ENCODE results near the gene C9orf50.
"Not testable (repeated sequence)": the region's sequence is repeated elsewhere in the genome, so short reads cannot be mapped to it uniquely, and the experiment has no call there.

Gene C9orf50

DNA sequence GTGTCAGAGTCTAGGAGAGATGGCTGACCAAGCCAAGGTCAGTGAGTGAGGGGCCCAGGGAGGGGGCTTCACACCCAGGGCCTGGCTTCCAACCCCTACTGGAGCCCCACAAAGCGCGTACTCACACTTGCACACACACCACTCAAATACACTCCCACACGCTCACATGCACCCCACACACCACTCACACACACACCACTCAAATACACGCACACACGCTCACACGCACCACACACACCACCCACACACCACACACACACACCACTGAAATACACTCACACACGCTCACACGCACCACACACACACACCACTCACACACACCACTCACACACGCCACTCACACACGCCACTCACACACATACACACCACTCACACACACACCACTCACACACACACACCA is 26.7 kb upstream of the C9orf50 start:
- no peak for DNase-seq

DNA sequence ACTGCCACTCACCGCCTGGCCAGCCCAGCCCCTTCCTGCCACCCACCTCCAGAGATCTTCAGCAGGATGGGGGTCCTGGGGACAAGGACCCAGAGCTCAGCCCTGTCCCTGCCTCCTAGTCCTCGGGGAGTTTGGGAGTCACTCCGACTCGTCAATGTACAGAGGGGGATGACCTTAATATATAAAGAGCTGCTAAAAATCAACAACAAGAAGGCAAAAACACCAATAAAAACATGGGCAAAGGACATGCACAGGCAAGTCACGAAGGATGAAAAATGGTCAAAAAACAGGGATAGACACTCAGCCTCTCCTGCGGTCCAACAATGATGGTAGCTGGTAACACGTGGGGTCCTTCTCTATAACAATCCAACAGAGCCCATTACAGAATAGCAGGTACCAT is 25.8 kb upstream of the C9orf50 start:
- no peak for DNase-seq

DNA sequence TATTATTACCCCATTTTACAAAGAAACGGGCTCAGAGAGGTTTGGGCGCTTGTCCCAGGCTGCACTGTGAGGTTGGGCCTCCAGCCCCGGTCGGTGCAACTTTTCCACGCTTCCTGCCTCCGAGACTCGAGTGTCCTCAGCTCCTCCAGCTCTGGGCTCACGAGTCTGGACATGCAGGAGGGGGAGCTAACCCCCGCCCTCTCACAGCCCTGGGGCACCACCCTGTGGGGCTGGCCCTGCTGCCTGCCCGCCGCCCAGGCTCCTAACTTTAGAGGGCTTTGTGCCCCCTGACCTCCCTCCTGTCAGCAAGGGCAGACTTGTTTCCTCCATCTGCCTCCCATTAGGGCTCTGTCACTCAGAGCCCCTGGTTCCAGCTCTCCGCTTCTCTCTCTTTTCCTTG is 25.4 kb upstream of the C9orf50 start:
- no peak for DNase-seq

DNA sequence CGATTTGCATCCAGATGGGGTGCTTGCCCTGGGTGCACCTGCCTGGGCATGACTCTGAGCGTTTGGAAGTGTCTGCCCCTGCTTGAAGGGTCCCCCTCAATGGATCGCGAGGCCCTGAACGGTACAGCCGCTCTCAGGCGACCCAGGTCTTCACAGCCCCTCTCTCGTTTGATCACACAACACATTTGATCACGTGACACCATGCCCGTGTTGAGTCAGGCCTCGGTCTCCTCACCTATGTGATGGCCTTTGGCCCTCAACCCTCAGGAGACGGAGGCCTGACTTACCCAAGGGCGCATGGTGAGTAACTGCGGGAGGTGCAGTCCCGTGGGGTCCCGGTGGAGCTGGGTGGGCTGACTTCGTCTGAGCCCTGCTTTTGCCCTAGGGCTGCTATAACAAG is 24.0 kb upstream of the C9orf50 start:
- no peak for DNase-seq

DNA sequence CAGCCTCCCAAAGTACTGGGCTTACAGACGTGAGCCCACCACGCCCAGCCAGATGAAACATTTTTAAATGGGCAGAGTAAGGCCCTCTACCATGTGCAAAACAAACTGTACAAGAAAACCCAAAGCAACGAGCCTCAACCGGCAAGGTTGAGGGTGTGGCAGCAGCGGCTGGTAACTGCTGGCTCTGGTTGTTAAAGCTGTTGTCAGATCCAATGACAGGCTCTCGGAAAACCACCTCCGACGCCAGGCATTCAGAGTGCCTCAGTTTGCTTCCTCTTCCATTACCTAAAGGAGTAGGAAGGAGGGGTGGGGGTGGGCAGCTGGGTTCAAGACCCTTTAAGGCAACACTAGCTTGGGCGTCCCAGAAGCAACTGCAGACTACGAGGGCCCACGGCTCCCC is 23.5 kb upstream of the C9orf50 start:
- no peak for DNase-seq

DNA sequence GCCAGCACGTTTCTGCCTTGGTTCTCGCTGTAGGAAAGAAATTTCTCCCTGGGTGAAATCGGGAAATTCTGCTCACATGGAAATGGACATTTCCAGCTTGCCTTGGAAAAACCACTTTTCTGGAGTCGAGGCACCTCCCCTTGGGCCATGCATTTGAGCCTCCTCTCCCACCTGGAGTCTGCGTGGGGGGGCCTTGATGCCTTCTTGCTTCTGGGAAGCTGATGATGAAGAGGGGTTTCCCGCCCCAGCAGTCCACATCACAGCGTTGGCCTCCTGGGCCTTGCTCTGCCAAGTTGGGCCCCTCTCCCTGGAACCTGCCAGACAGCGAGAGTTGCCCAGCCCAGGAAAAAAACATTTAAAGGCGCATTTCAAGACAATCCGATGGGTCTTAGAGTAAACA is 22.8 kb upstream of the C9orf50 start:
- no peak for DNase-seq

DNA sequence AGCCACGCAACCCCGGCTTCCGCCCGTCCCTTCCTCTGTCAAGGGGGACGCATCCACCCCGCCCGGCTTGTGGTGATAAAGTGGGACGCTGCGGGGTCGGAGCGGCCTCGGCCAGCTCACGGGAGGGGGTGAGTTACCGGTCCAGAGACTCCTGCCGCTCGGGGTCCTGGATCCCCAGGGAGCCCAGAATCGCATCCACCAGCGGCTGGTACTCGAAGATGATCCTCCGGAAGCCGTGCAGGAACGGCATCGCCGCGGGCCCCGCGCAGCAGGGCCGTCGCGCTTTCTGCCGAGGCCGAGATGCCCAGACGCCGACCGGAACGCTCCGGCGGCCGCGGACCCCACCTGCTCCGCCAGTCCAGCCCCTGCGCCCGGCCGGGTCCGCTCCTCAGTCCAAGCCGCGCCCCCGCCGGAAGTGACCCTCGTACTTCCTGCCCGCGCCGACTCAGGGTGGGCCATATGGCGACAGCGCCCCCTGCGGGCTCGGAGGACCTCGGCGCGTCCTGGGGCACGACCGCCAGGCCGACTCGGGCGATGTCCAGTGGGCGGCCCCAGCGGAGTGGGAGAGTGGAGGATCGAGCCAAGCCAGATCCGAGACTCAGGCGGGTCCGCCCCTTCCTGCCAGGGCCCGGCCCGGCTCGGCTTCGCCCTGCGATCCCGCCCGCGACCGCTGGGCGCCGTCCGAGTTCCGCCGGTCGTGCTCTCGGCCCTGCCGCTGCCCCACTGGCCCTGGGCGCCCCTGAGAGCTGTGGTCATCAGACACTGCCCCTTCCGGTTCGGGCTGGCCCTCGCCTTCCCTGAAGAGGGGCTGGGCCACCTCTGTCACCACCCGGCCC is 21.1 kb upstream of the C9orf50 start, which contains the start of gene ASB6:
TSS of gene ASB6 (minus strand) at position 402 of the 836 bp plus-strand sequence. CDS start at position 250, 152 bp downstream.
- DNase-seq: peak; percentile 91

DNA sequence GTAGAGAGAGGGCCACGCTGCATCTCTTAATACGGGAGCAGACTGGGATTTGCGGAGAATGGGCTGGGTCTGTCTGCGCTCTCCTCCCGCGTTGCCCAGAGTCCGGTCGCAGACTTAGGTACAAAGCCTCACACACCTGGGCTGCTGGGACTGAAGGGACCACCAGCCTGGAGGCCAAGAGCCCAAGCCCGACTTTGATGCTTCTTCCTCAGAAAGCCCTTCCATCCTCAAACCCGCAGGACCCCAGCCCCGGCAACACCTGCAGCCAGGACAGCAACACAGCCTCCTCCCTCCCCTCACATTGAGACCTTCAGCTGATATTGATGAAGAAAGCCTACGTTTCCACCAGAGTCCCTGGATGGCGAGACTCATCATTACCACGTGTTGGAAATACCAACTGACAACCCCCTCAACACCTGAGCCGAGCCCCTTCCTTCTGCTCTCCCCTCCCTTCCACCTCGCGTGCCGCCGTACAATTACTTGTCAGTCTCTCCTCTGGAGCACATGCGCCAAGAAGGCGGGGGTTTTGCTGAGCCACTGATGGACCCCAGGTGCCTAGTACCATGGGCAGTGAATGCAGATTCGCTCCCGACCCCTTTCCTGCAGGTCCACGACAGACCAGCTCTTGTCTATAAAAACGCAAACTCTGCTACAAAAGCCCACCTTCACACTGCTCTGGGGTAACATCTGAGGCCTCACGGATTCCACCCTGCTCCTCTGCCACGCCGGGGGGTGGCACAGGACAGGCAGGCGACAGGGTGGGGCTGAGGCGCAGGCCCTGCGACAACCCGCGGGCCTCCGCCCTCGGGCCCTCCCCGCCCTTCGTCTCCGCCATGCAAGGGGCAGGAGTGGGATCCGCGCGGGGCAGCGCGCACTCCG is 20.2 kb upstream of the C9orf50 start:
- DNase-seq: no peak

DNA sequence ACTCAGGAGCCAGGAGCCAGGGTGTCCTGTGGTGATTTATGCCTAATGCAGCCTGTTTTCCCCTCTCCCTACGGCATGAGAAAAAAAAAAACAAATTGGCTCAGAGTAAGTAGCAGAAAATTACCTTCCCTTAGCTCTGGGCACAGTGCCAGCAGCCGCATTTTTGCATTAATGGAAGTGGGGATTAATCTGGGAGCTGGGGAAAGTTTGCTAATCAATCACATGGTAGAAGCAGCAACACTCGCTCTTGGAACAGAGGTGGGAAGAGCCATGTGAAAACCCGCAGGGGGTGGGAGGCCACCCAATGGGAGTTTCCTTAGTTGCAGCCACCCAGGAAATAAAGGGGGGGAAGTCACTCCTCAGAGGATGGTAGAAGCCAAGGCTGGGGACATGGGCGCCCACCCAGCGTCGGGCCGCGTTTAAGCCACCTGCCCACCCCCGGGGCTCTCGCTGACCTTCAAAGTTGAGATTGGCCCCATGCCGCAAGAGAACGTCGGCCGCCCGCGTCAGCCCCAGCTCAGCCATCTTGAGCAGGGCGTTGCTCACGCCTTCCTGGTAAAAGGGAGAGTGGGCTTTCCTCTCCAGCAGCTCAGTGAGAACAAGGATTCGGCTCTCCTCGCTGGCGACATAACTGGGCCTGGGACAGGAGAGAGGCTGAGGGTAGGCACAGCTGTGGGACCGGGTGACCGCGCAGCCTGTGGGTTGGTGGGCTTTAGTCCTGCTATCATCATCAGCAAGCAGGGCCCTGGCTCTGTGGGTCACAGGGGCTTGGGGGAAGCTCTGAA is 19.4 kb upstream of the C9orf50 start:
- DNase-seq: no peak

DNA sequence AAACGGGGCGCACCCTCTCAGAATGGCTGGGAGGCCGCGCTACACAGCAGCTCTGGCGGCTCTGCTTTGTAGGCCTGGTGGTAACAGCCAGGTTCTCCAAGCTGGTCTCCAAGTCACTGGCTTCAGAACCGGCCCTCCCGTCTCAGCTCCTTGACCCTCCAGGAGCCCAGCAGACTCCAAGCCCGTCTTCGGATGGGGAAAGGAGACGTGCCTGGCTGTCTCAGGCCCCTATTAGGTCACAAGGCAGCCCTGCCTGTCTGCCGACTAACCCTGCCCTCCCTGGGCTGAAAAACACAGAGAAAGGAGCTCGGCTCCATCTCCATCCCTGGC is 18.8 kb upstream of the C9orf50 start:
- no peak for DNase-seq

DNA sequence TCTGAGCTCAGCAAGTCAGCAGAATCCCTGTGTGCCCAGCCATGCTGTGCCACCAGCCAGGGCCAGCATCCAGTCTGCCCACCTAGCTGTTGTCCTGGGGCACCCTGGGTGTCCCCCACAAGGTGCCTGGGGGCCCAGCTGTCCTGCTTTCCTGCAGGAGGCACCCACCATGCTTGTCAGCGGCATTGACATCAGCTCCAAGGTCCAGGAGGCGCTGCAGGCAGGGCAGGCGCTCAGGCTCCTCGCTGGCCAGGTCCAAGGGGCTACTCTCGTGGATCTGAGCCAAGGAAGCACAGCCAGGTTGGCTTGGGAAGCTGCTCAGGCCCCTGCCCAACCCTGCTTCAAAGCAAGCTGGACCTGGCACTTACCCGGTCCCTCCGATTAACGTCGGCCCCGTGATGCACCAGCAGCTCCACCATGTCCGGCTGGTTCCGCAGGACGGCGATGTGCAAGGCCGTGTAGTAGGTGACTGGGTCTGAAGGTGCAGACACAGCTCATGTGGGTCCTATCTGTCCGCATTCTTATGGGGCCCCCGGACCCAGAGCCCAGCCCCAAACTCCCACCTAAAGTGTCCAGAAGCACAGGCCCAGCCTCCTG is 18.2 kb upstream of the C9orf50 start:
- DNase-seq: no peak

DNA sequence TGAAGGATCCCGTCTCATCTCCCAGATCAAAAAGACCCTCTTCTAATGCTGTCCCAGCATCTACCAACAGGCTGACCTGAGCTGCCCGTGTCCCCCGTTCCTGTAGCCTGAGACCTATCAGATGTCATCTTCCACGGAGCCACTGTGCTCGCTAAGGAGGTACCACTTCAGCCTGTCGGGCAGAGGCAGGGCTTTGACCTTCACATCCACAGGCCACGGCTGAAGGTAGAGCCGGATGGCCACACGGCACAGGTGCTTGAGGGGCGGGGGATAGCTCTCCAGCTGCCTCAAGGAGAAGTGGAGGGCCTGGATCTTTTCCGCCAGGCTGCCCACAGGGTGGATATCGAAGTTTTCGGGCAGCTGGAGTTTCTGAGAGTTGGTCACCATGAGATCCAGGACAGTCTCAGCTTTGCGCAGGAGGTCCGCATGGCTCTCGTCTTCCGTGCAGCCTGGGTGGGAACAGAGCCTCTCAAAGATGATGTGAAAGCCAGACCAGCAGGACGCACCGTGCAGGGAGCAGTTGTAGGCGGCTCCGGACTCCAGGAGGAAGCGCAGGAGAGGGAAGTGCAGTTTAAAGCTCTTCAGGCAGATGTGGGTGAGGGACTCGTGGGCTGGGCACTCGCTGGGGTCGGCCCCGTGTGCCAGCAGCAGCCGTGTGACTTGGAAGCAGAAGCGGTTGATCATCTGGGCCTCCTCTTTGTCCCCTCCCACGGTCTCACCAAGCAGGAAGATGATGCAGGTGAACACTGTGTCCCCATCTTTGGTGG is 17.0 kb upstream of the C9orf50 start:
- DNase-seq: no peak

DNA sequence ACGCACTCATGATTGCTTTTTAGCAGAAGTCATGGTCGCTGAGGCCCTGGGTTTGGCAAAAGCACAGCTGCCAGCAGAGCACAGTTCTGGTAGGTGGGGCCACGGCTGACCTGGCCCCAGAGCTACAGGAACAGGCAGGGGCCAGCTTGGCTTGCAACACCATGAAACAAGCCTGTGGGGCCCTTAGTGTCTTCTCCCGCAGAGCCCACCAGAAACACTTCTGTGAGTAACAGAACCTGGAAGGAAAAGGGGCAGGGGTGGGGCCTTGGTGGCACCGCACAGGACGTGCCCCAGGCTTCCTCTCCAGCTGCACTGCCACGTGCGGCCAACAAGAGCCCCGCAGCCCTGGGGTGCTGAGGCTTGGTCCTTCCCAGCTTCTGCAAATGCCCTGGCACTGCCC is 16.2 kb upstream of the C9orf50 start:
- DNase-seq: no peak

DNA sequence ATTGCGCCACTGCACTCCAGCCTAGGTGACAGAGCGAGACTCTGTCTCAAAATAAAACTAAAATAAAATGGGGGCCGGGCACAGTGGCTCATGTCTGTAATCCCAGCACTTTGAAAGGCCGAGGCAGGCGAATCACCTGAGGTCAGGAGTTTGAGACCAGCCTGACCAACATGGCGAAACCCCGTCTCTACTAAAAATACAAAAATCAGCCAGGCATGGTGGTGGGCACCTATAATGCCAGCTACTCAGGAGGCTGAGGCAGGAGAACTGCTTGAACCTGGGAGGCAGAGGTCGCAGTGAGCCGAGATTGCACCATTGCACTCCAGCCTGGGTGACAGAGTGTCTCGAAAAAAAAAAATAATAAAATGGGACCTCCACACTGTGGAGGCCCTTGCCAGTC is 15.4 kb upstream of the C9orf50 start:
- not testable (repeated sequence) for DNase-seq

DNA sequence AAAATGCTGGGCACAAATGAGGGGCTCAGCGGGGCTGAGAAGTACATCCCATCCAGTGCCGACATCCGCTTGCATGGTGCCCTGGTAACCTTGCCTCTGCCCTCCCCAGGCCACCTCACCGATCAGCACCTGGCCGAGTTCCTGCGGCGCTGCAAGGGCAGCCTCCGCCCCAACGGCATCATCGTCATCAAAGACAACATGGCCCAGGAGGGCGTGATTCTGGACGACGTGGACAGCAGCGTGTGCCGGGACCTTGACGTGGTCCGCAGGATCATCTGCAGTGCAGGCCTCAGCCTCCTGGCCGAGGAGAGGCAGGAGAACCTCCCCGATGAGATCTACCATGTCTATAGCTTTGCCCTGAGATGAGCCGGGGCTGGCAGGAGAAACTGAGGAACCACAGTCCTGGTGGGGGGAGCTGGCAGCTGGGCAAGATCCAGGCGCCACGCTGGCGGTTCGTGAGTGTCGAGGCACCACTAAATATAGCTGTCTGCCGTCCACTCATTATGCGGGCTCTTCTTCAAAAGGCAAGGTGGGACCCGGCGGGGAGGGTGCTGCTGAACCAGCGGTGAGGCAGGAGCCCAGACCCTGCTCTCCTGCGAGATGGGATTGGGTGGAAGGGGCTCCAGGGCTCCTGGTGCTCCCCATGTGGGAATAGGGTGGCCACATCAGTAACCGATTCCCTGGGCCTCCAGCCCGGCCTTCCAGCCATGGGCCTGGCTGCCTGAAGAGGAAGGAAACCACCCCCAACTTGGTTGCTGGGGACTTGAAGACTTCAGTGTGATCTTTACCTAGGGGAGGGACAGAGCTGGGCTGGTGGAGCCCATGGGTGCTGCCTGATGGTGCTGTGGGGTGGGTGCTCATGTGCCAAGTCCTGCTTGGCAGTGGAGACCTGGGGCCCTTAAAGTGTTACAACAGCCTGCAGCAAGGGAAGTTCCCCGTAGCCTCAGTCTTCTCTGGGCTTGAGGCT is 14.5 kb upstream of the C9orf50 start:
- no peak for DNase-seq

DNA sequence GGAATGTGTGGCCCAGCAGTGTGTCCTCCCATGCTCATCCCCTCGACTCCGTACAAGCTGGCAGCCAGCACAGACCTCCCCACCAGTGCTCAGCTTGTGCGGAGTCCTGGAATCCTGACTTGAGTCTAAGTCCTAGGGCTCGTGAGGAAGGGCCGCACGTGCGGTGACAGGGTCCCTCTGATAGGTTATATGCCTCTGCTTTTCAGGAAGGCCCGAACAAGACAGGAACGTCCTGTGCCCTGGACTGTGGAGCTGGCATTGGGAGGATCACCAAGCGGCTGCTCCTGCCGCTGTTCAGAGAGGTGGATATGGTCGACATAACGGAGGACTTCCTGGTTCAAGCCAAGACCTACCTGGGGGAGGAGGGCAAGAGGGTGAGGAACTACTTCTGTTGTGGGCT is 12.9 kb upstream of the C9orf50 start:
- DNase-seq: no peak

DNA sequence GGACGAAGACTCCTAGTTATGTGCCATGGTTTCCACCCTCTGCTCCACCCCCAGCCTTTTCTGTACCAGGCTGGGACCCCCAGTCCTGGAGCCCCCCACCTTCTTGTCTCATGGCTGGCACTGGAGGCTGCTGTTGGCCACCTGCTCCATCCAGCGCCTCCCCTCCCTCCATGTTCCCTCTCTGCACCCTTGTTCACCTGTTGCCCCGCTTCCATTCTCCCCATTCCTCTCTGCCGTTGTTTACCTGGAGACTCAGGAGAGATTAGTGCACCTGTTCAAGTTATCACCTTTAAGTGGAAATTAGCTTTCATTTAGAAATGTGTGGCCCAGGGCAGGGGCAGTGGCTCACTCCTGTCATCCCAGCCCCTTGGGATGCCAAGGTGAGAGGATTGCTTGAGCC is 12.3 kb upstream of the C9orf50 start:
- DNase-seq: no peak

DNA sequence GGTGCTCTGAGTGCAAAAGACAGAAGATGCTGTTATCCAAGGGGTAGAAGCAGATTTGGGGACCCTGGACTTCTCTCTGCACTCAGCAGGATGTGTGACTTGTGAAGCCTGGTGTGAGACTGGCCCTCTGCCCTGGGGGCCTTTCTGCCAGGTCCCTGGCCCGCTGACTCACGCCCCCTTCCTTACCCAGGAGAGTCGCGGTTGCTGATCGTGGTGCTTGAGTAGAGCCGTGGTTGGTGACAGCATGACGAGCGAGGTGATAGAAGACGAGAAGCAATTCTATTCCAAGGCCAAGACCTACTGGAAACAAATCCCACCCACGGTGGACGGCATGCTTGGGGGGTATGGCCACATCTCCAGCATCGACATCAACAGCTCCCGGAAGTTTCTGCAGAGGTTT is 11.6 kb upstream of the C9orf50 start:
- DNase-seq: no peak

DNA sequence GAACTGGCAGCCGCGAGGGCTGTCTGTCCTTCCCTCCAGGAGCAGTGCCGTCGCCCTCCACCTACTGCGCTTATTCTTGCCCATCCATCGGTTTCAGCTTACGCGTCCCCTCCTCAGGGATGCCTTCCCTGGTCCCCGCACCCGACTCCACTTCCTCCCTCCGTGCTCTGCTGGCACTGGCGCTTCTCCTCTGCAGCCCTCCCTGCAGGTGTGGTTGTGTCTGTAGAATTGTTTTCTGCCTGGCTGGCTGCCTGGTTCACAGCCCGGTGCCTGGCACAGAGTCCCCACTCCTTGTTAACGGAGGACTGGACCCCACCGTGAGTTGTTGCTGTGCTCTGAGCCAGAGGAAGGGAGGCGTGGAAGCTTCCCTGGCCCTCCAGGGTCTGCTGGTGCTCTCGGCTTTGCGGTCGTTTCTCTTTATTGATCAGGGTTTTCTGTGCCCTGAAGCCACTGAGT is 10.8 kb upstream of the C9orf50 start:
- no peak for DNase-seq

DNA sequence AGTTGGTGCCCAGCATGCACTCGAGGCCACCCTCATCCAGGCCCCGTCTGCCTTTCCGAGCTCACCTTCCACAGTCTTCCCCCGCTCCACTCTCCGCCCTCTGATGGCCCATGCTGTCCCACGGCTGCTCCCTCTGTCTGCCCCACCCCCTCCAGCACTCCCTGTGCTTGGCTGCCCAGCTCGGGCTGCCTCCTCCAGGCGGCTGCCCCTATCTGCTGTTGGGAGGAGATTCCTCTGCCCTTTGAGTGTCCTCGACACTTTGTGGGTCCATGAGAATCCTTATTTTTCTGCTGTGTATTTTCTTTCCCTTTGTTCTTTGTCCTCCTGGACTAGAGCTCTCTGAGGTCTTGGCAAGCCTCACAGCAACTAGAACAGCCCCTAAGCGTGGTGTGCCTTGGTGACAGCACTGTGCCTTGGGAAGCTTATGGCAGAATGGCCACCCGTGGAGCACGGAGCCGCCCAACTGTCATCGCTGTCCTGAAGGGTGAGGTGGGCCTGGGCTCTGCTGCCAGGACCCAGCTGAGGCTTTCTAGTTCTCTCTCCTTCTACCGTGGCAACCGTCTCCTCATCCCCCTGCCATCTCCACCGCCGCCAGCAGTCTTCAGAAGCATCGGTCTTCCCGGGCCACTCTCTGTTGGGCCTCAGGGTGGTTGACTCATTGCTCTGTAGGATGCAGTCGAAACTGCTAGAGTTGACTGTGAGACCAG is 10.2 kb upstream of the C9orf50 start:
- DNase-seq: no peak

Data from effector CD8-positive, alpha-beta T cell (primary cell).